Left cardiac atrium (tissue), 4 donors: ENCODE results near the gene CABP1. TPM values are rescaled to one million over a fixed set of nuclear protein-coding genes. Genes with fewer than 3 reads are reported as not detected.

Experiments
- ATAC-seq, 2 donors: fragments of 200-7000 bp; cut with Tn5 transposase; one replicate each; pipeline ENCODE4 v1.9.1; 2020; ENCODE audit warnings: mild to moderate bottlenecking in 2 of 2, moderate library complexity in 2 of 2
- DNase-seq: peaks from one replicate; pipeline ENCODE4 v3.0.0-alpha.2; 2020
- intact Hi-C, 2 donors: fragments of 100-400 bp; cut with DNase I; formaldehyde crosslinking; loops; one replicate each; pipeline versions ENCODE4 v1.14.1 to v1.15.1; 2022 to 2023
- total RNA-seq, 2 donors: library from RNA; stranded (reverse); fragmentation: NEBNext Ultra II Directional; extraction: Animal tissue kit (Norgen Biotek cat#: 25700); gene quantifications; one replicate each; pipeline ENCODE4 v1.2.1, GENCODE V29; 2021
- donor health status: DM: no; HTN: yes; CAD: no.
- donor health status: DM: no; HTN: yes; CAD: no; lungs with severe emphysema.
- donor health status: DM: yes; HTN: yes; CAD: no.
- donor health status: Dilated cardiomyopathy.

CABP1 gene
- total RNA-seq, 2 donors from 2014 or later: 1.5 to 4.6 TPM

DNA sequence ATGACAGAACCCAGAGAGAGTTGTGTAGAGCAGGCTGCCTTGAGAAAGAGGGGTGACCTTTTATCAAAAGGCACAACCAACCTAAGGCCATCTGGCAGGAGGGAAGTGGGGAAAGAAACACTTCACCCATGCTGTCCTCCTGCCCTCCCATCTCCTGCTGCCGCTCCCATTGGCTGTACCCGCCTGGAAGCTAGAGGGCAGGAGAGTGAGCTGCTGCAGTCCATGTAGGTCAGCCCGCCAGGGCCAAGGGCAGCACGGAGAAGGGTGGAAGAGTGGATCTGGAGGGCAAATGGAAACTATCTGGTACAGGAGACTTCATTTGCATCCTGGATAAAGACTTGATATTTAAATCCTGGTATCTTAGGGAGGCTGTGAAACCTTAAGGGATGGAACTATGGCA lies 11.5 kb upstream of the CABP1 start:
- no peak for DNase-seq
- peak in 1 of 2 donors; percentile 58 for ATAC-seq
- intact Hi-C loops: no loop called here

DNA sequence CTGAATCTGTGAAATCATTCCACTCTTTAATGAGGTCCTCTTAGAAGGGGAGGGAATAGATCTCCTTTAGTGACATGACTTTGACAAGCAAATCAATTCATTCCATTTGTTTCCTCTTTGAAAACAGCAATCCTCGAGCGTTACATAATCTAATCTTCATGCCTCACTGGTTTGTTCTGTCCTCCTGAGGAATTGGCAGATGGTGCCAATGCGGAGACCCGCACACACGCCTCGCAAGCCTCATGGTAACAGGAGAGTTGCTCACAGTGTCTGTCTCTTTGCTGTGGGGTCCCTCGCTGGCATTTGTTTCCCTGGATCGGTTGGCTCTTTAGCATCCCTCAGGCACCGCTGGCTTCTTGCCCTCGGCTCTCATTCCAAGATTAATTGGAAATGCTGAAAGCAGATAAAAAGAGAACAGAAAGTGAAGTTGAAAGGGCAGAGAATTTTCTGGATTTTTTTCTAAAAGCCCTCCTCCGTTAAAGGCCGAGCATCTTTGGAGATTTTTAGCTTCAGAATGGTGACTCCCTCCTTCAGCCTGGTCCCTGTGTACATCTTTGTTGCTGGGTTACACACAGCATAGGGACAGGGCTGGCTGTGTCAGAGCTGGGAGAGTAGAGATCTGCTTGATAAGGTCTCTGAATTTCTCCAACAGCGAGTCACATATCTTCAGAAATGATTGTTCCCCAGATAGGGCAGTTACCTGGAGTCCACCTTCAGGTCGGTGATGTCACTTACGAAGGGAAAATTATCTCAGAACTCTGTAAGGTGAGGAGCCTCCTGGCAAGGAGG lies 10.1 kb upstream of the CABP1 start:
- ATAC-seq (no peak), DNase-seq (no peak)
- intact Hi-C loops: no loop called here

DNA sequence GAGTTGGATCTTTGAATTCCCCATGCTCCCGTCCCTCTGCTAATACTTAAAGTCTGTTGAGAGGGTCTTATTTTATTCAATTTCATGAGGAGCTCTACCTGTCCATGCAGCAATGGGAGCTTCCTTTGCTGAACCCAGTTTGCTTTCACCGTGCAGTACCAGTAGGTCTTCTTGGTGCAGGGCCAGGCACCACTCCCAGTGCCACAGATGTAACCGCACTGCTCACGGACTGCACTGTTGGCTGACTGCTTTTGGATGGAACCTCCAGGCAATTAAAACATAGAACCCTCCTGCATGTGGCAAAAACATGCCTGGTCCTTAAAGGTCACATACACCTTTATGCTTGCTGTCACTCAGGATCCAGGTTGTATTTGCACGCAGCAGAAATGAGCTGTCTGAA lies 9.3 kb upstream of the CABP1 start:
- no peak for DNase-seq
- intact Hi-C loops: no loop called here
- no peak for ATAC-seq

DNA sequence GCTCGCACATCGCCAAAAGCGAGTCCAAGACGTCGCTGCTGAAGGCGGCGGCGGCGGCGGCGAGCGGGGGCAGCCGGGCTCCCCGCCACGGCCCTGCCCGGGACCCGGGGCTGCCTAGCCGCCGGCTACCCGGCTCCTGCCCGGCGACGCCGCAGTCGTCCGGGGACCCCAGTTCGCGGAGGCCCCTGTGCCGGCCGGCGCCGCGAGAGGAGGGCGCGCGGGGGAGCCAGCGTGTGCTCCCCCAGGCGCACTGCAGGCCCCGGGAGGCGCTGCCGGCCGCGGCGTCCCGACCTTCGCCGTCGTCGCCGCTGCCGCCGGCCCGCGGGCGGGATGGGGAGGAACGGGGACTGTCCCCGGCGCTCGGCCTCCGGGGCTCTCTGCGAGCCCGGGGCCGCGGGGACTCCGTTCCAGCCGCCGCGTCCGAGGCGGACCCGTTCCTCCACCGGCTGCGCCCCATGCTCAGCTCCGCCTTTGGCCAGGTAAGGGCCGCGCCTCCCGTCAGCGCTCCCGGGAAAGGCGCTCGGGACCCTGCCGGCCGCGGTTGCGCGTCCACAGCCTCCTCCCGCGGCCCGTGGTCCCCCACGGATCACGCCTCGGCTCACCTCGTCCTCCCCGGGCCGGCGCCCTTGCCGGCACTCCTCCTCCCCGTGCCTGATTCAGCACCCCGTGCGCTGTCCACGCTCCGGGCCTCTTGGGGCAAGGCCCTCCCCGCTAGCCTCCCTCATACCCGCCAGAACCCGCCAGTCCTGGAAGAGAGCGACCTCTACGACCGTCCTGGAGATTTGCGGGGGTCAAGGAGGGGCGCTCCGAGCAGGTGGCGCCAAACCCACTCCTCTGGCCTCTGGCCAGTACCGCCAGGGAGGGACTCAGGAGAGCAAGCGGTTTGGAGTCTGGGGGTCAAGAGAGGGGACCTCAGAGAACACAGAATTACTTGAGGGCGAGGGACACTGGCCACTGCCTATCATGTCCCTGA lies 721 bp downstream of the CABP1 start:
- peak; percentile 71 for DNase-seq
- intact Hi-C loops: loop anchor here in 1 of 2 donors (10.0 kb wide), 1 partner anchor 334 kb away; the partner anchor contains the start of gene HNF1A

DNA sequence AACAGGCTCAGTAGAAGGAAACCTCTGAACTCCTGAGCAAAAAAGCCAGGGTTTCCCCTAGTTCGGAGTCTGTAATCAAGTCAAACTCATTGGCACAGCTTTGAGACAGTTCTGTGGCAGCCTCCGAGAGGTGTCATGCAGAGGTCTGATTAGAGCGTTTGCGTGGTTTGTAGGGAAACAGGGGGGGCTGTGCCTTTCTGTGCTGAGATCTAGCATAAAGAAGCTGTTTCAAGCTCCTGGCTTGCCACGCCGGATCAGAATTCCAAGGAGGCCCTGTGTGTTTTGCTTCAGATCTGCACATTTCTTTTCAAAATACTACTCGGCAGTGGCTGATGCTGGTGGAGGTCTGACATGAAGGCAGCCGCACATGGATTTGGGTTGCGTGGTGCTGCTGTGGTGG lies 1.7 kb downstream of the CABP1 start:
- intact Hi-C loops: loop anchor here in 1 of 2 donors (10.0 kb wide), 1 partner anchor 333 kb away; the partner anchor contains the start of gene HNF1A
- no peak for DNase-seq
- ATAC-seq: no peak

More for the DNA sequence above, 721 bp downstream of the CABP1 start:
- peak; percentile 93 to 95 for ATAC-seq

DNA sequence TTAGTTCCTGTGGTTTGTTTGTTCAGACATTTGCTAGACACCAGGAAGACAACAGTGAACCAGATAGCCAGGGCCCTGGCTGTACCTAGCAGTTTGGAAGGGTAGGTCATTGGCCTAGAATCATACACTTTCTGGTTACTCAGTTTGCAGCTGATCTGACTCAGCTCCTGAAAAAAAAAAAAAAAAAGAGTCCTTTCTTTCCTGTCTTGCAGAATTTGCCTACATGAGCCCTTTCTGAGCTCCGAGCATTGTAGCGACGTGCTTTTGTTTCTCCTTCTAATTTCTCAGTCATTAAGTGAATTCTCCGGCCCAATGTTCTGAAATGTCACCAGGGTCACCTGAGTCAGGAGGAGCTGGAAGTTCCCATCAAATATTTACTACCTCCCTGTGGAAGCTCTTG lies 2.4 kb downstream of the CABP1 start:
- DNase-seq (no peak), ATAC-seq (no peak)
- intact Hi-C loops: loop anchor here in 1 of 2 donors (10.0 kb wide), 1 partner anchor 332 kb away; the partner anchor contains the start of gene HNF1A

DNA sequence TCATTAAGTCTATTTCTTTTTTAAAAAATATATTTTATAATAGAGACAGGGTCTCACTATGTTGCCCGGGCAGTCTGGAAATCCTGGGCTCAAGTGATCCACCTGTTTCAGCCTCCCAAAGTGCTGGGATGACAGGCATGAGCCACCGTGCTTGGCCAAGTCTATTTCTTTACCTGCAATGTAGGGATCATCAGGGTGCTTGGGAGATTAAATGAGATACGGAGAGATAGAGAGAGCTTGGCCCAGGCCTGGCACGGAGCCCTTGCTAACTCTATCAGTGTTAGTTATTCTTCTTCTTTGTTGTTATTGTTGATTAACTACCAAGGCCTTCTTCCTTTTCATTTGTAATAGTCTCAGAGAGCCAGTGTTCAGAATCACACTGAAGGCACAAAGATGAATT lies 3.1 kb downstream of the CABP1 start:
- DNase-seq (no peak), ATAC-seq (no peak)
- intact Hi-C loops: loop anchor here in 1 of 2 donors (10.0 kb wide), 1 partner anchor 331 kb away; the partner anchor contains the start of gene HNF1A

DNA sequence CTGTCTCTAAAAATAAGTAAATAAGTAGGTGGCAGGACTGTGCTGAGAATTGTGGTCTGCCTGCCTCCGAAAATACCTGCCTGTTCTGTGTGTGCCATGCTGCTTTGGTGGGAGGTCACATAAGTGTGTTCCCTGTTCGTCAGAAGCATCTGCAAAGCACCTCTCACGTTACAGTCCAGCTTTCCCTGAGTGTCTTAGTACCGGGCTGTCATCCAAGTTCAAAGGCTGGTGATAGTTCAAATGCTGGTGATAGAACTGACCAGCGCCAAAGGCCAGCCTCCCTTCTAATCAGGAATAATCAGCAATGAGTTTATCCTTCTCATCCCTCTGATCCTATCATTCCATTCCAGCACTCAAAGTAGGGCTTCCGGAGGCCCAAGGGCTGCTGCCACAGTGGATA lies 5.6 kb downstream of the CABP1 start:
- no peak for ATAC-seq
- intact Hi-C loops: loop anchor here (2.0 to 10.0 kb wide), 5 partner anchors 64 to 329 kb away; partner anchors contain the start of genes HNF1A (in 1 of the 2) and POP5 (in 1 of the 2)
- DNase-seq: no peak

DNA sequence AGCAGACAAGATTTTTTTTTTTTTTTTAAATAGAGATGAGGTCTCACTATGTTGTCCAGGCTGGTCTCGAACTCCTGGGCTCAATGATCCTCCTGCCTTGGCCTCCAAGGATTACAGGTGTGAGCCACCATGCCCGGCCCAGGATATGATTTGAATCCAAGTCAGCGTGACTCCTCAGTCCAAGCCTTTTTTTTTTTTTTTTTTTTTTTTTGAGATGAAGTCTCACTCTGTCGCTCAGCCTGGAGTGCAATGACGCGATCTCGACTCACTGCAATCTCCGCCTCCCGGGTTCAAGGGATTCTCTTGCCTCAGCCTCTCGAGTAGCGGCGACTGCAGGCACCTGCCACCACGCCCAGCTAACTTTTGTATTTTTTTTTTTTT lies 6.9 kb downstream of the CABP1 start:
- intact Hi-C loops: loop anchor here (2.0 to 10.0 kb wide), 5 partner anchors 65 to 327 kb away; partner anchors contain the start of genes HNF1A (in 1 of the 2) and POP5 (in 1 of the 2)
- no peak for DNase-seq
- ATAC-seq: no peak

DNA sequence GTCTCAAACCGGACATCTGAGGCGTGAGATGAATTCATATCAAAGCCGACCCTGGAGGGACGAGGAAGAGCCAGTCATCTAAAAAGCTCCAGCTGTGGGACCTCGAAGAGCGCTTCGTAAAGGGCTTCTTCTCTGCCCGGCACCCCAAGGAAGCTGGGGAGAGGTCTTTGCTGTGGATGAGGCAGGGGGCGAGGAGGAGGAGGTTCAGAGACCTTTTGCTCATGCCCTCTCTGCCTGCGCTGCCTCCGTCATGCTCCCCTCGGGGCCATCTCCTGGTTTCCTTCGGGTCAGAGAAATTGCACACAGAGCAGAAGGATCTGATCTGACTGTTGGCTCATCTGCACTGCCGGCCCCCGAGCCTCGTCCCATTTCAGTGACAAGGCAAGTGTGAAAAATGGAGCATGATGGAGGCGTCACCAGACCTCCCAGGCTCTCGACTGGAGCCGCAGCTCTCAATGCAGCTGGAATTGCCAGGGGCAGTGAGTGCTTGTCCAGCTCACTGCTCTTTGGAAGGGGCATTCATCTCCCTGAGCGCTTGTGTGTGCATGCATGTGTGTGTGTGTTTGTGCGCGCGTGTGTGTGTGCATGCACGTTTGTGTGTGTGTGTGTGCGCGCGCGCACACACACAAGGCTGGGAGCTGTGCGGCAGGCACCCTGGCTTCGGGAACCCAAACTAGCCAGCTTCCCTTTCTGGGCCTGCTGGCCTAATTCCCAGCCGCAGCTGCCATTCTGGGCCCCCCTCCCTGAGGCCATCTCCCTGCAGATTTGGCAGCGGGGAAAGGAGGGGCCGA lies 9.2 kb downstream of the CABP1 start:
- ATAC-seq: peak in 1 of 2 donors; percentile 25
- no peak for DNase-seq
- intact Hi-C loops: loop anchor here (2.0 to 10.0 kb wide), 5 partner anchors 65 to 325 kb away; partner anchors contain the start of genes HNF1A (in 1 of the 2) and POP5 (in 1 of the 2)

DNA sequence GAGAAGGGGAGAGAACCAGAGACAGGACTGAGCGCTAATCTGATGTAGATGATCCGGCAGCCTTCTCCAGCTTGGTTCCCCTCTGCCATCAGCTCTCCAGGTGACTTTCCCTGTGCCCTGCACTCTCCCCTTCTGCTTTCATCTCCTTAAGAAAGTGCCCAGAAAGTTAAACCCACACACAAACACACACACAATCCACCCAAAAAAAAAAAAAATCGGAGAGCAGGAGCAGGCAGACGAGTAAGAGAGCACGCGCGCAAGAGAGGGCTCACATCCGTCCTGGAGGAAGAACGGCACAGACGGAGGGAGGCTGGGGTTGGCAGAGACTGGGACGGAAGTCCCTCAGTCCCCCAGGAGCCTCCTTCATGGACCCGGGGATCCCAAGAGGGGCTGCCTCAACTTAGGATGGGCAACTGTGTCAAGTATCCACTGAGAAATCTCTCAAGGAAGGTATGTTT lies 9.8 kb downstream of the CABP1 start:
- DNase-seq (no peak), ATAC-seq (no peak)
- intact Hi-C loops: no loop called here

DNA sequence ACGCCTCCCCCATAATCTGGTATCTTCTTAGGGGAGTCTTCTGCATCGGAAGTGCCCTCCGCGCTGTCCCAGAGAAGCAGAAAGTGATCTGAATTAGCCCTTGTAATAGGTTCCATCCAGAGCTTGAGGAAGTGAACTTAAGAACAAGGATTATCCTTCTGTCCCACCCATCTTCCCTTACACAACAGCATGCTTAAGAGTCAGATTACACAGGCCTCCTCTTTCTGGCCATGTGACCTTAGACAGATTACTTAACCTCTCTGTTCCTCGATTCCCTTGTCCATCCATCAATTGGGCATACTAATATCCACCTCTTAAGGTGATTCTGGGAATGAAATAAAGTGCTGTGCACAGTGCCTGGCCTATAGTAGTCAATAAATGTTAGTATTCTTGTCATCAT lies 11.4 kb downstream of the CABP1 start:
- ATAC-seq: no peak
- intact Hi-C loops: no loop called here
- no peak for DNase-seq

DNA sequence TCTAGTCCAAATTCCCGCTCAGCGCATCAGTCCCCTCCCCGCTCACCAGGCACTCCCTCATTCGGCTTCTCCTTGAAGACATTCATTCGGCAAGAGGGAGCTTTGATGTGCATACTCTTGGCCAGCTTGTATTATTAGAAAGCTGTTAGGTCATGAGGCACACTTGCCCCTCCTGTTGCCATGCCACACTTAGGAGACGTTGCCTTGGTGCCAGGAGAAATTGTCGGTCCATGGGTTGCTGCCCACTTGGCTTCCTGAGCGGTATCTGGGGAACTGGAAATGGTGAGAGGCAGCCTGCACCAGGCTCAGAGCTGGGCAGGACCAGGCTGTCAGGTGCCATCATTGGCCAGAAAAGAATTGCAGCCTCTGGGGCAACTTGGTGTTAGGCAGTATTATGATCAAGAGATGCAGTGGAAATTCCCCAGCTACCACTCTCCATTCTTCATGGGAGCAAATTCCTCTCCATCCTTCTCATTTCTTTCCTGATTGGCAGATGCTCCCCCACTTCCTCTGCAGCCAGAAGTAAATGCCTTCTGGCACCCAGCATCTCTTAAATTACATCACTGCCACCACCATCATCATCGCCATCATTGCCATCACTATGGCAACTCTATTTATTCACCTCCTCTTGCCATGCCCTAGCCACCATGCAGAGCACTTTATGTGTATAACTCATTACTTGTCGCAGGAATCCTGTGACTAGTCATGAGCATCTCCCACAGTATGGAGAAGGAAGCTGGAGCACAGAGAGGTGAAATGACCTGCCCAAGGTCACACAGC lies 12.4 kb downstream of the CABP1 start:
- intact Hi-C loops: no loop called here
- no peak for ATAC-seq
- no peak for DNase-seq

DNA sequence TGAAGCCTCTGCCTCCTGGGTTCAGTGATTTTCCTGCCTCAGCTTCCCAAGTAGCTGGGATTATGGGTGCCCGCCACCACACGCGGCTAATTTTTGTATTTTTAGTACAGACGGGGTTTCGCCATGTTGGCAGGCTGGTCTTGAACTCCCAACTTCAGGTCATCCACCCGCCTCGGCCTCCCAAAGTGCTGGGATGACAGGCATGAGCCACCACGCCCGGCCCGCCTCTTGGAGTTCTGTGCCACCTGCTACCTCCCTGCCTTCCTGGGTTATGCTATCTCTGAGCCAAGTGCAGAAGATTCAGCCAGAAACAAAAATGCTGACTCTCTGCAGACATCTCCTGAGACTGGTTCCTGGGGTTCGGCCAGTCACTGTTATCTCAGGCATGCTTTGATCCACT lies 13.2 kb downstream of the CABP1 start:
- intact Hi-C loops: no loop called here
- DNase-seq: no peak
- ATAC-seq: no peak

DNA sequence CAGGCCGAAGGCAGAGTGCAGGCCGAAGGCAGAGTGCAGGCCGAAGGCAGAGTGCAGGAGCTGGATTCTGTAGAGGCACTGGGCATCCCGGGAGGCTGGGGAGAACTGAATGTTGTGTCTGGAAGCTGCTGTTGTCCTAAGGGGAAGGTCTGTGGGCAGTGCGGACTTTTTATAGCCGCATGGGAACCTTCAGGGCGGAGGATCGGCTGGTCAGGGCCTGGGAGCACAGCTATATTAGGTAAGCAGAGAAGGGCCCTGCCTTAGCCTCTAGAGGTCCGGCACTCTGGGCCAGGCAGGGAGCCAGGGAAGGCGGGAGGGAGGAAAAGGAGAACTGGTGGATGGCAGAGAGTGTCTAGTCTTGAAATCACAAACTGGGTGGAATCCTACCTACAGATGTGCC lies 14.2 kb downstream of the CABP1 start:
- DNase-seq (peak; percentile 47), ATAC-seq (peak; percentile 83 to 85)
- intact Hi-C loops: no loop called here

DNA sequence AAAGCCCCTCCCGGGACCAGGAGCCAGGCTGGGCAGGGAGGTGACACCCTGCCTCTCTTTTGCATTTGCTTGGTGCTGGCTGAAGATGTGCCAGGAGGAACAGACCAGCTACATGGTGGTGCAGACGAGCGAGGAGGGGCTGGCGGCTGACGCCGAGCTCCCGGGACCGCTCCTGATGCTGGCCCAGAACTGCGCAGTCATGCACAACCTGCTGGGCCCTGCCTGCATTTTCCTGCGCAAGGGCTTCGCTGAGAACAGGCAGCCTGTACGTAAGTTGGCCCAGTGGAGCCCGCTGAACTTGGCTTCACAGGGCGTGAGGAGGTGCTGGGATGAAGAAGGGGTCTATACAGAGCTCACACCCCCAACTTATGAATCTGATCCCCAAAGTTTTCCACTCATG lies 15.6 kb downstream of the CABP1 start:
- intact Hi-C loops: no loop called here
- ATAC-seq (no peak), DNase-seq (no peak)

DNA sequence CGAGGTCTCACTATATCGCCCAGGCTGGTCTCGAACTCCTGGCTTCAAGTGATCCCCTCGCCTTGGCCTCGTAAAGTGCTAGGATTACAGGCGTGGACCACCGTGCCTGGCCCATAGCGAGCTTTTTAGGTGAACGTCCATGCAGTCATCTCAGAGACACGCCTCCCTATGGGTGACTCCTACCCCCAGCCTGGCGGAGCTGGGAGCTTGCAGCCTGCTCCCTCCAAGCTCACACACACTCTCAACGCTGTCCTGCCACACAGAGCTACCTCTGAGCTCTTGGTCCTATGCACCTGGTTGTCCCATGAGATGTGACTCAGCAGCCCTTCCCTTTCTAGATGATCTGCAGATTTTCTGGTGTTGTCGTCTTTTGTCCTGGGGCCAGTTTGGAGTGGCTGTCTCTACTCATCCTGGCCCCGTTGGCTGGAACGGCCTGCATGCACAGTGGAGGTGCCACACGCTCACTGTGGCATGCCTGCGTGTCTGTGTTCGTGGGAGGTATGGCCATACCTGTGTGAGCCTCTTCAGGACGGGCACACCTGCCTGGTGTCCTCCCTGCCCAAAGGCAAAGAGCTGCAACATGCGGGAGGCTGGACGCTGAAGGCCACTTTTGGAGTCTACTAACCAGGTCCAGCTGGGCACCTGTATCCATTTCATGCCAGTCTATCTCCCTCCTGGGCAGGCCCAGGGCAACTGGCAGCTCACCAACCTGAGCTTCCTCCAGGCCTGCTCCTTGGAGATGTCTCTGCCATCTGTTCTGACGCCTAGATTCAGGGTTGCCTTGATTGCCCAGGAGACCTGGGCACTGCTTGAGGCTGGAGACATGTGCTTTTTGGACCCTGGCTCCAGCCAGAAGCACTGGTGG lies 18.1 kb downstream of the CABP1 start:
- intact Hi-C loops: no loop called here
- DNase-seq (no peak), ATAC-seq (no peak)
